C4-2B (cell line): ENCODE measurements around the gene MESD.

Experiments
- H3K27ac ChIP-seq: fragments of 450-650 bp; 2 replicates; pipeline ENCODE4 v1.5.1; 2017
- CTCF ChIP-seq: fragments of 450-650 bp; conservative IDR thresholded peaks from 2 replicates; pipeline ENCODE4 v1.5.1; 2017; ENCODE audit warnings: mild to moderate bottlenecking
- ZFX ChIP-seq: fragments of 450-650 bp; IDR thresholded peaks from 2 replicates; pipeline ENCODE4 v1.6.1; 2017

Gene MESD

GRCh38 chr15:80916056-80916455 is 73.6 kb downstream of the MESD start:
- no peak overlapping the region for H3K27ac ChIP-seq
- TF ChIP-seq ZFX (no peak), CTCF (no peak)

- TF ChIP-seq CTCF = no peak
- TF ChIP-seq ZFX = no peak
- H3K27ac ChIP-seq = peak overlapping the region; percentile 64; the same call in 1 of the 2 replicates
These were observed 74.1 kb downstream of the MESD start for GRCh38 chr15:80915472-80915871.

GRCh38 chr15:80913541-80913940 is 76.1 kb downstream of the MESD start:
- no peak for TF ChIP-seq ZFX
- TF ChIP-seq CTCF = no peak
- H3K27ac ChIP-seq = peak overlapping the region; percentile 64; the same call in 1 of the 2 replicates

- no peak for TF ChIP-seq CTCF
- no peak for TF ChIP-seq ZFX
- H3K27ac ChIP-seq = peak overlapping the region; percentile 64
These were observed 76.9 kb downstream of the MESD start for GRCh38 chr15:80912673-80913072.

- TF ChIP-seq CTCF (no peak), ZFX (no peak)
- no peak overlapping the region for H3K27ac ChIP-seq
These were observed 77.8 kb downstream of the MESD start for GRCh38 chr15:80911821-80912220.

GRCh38 chr15:80906159-80906766 is 83.4 kb downstream of the MESD start:
- TF ChIP-seq ZFX (no peak), CTCF (no peak)
- peak overlapping the region; percentile 73 for H3K27ac ChIP-seq

- no peak overlapping the region for H3K27ac ChIP-seq
- TF ChIP-seq CTCF (no peak), ZFX (no peak)
These were observed 84.6 kb downstream of the MESD start for GRCh38 chr15:80904998-80905397.
